ENCODE results near the gene PARP1.

DNA sequence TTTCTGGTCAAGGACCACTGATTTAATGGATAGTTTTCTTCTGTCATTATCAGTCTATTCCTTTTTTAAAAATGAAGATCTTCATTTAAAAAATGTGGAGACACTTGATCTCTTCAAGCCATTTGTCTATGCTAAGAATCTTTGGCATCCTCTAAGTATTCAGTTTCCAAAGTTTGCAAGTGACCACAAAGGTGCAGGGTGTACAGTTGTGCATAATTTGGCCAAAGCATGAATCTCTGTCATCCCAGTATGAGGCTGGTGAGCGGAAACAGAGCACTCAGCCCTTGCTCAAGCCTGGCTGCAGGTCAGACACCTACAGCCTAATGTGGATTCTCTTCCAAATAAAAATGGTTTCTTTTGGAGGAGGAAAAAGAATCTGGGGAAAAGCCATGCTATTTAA lies 19.8 kb downstream of the PARP1 start:
- TF ChIP-seq EZH2 (IDR thresholded peaks at IDR 0.05) (no peak), TCF7L2 (IDR thresholded peaks at IDR 0.05; ENCODE audit: borderline replicate concordance, extremely low read depth, insufficient read depth, insufficient read length) (no peak), EGR1 (IDR thresholded peaks at IDR 0.05; ENCODE audit: low read depth) (no peak), CTCF (IDR thresholded peaks at IDR 0.05 in 2 of 3, conservative IDR thresholded peaks at IDR 0.05 in 1 of 3; ENCODE audit: borderline replicate concordance in 1 of 3, insufficient read depth in 1 of 3, low read depth in 2 of 3, low read length in 2 of 3) (no peak), YY1 (IDR thresholded peaks at IDR 0.05; ENCODE audit: extremely low read depth, insufficient replicate concordance, low read depth, low read length) (no peak), ZNF274 (IDR thresholded peaks at IDR 0.05; ENCODE audit: low read depth, low read length) (no peak), POLR2AphosphoS5 (IDR thresholded peaks at IDR 0.05; ENCODE audit: low read depth, low read length) (no peak), ATF3 (IDR thresholded peaks at IDR 0.05) (no peak), POLR2A (IDR thresholded peaks at IDR 0.05; ENCODE audit: borderline replicate concordance, extremely low read depth, insufficient read depth, insufficient read length) (no peak)
- TF ChIP-seq, protein P1, sequence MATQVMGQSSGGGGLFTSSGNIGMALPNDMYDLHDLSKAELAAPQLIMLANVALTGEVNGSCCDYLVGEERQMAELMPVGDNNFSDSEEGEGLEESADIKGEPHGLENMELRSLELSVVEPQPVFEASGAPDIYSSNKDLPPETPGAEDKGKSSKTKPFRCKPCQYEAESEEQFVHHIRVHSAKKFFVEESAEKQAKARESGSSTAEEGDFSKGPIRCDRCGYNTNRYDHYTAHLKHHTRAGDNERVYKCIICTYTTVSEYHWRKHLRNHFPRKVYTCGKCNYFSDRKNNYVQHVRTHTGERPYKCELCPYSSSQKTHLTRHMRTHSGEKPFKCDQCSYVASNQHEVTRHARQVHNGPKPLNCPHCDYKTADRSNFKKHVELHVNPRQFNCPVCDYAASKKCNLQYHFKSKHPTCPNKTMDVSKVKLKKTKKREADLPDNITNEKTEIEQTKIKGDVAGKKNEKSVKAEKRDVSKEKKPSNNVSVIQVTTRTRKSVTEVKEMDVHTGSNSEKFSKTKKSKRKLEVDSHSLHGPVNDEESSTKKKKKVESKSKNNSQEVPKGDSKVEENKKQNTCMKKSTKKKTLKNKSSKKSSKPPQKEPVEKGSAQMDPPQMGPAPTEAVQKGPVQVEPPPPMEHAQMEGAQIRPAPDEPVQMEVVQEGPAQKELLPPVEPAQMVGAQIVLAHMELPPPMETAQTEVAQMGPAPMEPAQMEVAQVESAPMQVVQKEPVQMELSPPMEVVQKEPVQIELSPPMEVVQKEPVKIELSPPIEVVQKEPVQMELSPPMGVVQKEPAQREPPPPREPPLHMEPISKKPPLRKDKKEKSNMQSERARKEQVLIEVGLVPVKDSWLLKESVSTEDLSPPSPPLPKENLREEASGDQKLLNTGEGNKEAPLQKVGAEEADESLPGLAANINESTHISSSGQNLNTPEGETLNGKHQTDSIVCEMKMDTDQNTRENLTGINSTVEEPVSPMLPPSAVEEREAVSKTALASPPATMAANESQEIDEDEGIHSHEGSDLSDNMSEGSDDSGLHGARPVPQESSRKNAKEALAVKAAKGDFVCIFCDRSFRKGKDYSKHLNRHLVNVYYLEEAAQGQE (IDR thresholded peaks at IDR 0.05; ENCODE audit: low read depth) = no peak
- TF ChIP-seq, protein P2, sequence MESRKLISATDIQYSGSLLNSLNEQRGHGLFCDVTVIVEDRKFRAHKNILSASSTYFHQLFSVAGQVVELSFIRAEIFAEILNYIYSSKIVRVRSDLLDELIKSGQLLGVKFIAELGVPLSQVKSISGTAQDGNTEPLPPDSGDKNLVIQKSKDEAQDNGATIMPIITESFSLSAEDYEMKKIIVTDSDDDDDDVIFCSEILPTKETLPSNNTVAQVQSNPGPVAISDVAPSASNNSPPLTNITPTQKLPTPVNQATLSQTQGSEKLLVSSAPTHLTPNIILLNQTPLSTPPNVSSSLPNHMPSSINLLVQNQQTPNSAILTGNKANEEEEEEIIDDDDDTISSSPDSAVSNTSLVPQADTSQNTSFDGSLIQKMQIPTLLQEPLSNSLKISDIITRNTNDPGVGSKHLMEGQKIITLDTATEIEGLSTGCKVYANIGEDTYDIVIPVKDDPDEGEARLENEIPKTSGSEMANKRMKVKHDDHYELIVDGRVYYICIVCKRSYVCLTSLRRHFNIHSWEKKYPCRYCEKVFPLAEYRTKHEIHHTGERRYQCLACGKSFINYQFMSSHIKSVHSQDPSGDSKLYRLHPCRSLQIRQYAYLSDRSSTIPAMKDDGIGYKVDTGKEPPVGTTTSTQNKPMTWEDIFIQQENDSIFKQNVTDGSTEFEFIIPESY (IDR thresholded peaks at IDR 0.05; ENCODE audit: extremely low read depth, insufficient replicate concordance, low read length) = no peak

Data from HCT116 (cell line).